CD4-positive, alpha-beta T cell treated with Interleukin-15 for 1 hour (primary cell): ENCODE results near the gene ZNF775.

Experiments
- DNase-seq: peaks from one replicate; pipeline ENCODE4 v3.0.0-alpha.2; 2020

ZNF775 gene

DNA sequence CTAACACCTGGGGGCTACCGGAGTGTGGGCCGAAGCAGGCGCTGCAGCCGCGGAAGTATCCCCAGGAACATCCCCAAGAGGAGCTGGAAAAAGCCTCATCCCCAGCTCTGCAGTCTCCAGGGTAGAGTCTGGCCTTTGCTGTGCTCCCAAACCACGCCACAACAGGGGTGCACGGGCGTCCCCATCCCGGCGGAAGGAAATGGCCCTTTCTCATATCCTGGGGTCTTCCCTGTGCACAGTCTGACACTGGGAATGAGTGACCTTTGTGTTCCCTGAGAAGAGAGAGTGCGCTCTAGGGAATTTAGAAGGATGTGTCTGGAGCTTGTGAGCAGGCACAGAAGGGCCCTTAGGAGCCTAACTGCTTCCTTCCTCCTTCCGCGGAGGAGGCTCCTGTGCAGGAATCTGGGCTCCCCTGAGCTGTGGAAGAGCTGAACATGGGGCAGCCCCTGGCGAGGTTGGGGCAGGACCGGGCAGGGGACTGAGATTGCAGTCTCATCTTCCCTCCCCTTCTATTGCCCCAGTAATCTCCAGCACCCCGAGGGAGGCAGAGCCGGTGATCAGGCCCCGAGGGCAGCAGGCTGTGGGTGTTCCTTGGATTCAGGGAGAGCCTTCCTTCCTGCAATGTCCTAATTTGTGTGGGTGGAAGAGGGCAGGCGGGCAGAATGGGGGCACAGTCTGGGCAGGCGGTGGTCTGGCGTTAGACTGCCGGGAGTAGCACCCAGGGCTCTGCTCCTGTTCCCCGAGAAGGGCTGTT is 9.2 kb upstream of the ZNF775 start:
- no peak for DNase-seq

DNA sequence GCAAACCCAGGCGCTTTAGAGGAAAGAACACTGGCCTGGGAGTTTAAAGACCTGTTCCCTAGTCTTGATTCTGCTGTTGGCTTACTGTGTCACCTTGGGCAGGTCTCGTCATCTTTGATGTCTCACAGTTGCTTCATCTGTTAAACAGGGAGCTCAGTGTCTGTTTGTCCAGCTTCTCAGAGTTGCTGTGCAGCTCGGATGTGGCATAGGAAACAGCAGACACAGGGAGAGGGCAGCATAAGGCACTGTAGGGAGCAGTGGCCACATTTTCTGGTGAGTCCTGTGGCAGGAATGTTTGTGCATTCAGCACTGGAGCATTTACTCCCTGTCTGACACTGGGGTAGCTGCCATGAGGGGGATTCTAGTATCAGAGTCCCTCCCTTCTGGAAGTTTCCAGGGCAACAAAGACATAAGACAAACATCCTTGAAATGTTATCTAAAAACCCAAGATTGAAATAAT is 8.5 kb upstream of the ZNF775 start:
- DNase-seq, result no peak

DNA sequence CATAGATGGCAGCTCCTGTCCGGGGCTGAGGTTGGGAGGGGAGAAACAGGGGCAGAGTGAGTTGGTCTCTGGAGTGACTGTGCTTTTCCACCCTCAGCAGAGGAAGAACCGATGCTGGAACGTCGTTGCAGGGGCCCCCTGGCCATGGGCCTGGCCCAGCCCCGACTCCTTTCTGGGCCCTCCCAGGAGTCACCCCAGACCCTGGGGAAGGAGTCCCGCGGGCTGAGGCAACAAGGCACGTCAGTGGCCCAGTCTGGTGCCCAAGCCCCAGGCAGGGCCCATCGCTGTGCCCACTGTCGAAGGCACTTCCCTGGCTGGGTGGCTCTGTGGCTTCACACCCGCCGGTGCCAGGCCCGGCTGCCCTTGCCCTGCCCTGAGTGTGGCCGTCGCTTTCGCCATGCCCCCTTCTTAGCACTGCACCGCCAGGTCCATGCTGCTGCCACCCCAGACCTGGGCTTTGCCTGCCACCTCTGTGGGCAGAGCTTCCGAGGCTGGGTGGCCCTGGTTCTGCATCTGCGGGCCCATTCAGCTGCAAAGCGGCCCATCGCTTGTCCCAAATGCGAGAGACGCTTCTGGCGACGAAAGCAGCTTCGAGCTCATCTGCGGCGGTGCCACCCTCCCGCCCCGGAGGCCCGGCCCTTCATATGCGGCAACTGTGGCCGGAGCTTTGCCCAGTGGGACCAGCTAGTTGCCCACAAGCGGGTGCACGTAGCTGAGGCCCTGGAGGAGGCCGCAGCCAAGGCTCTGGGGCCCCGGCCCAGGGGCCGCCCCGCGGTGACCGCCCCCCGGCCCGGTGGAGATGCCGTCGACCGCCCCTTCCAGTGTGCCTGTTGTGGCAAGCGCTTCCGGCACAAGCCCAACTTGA is 7.8 kb upstream of the ZNF775 start:
- DNase-seq, result no peak

DNA sequence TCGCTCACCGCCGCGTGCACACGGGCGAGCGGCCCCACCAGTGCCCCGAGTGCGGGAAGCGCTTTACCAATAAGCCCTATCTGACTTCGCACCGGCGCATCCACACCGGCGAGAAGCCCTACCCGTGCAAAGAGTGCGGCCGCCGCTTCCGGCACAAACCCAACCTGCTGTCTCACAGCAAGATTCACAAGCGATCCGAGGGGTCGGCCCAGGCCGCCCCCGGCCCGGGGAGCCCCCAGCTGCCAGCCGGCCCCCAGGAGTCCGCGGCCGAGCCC is 7.2 kb upstream of the ZNF775 start:
- DNase-seq, result no peak

DNA sequence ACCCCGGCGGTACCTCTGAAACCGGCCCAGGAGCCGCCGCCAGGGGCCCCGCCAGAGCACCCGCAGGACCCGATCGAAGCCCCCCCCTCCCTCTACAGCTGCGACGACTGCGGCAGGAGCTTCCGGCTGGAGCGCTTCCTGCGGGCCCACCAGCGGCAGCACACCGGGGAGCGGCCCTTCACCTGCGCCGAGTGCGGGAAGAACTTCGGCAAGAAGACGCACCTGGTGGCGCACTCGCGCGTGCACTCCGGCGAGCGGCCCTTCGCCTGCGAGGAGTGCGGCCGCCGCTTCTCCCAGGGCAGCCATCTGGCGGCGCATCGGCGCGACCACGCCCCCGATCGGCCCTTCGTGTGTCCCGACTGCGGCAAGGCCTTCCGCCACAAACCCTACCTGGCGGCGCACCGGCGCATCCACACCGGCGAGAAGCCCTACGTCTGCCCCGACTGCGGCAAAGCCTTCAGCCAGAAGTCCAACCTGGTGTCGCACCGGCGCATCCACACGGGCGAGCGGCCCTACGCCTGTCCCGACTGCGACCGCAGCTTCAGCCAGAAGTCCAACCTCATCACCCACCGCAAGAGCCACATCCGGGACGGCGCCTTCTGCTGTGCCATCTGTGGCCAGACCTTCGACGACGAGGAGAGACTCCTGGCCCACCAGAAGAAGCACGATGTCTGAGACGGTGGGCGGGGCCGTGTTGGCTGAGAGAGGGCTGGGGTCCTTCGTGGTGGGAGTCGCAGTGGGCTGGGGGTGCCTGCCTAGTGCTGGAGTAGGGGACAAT is 6.7 kb upstream of the ZNF775 start:
- DNase-seq, result no peak

DNA sequence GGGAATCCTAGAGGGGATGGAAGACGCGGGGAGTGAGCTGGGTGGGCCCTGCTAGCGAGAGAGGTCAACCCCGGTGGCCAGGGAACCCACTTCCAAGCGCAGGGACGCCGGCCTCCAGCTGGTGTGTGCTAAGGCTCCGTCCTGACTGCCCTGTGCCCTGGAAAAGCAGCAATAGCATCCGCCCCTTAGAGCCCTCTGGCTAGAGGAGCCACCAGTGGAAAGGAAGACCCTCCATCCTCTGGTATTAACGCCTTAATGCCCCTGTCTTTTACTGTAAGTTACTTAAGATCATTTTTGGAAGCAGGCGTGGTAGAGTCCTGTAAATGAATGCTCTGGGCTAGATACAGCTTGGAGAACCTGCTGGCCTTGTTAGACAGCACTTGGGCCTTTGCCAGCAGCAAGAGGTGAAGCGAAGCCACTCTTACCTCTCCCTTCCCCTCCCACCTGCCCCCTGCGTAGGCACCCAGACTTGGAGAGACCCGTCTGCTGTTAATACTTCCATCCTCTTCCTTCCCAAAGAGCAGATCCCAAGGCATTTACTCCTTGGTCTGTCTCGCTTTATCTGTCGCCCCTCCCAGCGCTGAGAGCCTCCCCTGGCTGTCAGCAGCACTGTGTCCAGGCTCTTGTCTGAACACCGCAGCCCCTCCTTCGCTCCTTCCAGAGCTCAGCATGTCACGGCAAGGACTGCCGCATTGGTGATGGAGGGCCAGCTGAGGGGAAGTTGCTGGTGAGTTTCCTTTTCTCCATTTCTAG is 5.9 kb upstream of the ZNF775 start:
- no peak for DNase-seq

DNA sequence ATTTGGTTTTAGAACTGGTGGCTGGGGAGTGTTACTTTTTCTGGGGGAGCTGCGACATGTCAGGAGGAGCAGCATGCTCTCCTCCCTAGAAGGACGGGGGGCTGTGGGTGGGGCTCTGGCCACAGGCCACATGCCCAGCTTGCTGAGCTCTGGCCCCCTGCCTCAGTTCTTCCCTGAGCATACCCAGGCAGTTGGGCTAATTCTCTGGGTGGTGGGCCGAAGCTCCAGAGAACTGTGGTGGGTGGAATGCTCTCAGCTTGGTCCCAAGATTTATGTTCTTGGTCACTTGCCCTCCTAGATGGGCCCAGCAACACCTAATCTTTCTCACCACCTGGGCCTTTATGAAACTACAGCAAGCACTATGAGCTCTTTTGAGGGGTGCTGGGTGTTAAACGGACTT is 5.1 kb upstream of the ZNF775 start:
- DNase-seq, result no peak

DNA sequence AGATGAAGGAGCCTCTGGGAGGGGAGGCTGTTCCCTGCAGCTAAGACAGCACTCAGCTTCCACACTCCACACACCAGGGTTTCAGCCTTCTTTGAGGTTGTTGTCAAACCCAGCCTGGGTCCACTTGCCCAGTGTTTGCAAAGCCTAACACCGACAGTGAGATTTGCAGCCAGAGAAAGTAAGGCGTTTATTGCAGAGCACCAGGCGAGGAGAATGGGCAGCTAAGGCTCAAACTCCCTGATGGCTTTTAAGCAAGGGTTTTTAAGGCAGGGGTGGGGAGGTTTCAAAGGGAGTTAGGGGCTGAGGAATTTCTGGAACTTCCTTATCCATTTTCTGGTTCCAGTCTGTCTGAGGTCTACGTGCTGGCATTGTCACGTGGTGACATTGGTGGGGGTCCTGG is 4.7 kb upstream of the ZNF775 start:
- DNase-seq, result no peak

DNA sequence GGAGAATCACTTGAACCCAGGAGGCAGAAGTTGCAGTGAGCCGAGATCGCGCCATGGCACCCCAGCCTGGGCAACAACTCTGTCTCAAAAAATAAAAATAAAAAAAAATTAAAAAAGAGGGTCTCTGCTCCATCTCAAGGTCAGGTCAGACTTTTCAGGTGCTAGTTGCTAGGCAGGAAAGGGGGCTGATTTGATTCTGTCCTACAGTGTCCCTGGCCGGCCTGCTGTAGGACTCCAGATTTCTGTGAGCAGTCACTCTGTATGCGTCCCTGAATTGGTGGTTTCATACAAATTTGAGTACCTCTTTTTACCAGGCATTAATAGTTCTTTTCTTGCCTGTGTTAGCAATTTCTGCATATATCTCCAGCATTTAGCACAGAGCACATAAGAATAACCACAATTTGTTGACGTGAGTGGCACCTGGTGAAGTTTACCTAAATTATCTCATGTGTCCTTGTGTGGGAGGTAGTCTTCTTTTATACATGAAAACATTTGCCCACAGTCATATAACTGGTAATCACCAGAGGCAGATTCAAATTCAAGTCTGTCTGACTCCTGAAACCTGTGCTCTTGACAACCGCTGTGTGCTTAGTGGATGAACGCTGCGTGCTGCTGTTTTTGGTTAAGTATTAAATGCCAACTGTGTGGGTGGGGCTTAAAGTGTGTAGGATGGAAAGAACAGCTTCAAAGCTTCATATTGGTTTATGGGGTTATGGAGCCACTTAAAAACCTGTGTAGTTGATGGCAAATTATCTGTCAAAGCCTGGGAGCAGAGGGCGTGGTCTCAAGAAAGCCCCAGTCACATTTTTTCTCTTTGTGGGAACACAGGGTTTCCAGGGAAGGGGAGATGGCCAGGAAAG is 3.2 kb upstream of the ZNF775 start:
- no peak for DNase-seq

DNA sequence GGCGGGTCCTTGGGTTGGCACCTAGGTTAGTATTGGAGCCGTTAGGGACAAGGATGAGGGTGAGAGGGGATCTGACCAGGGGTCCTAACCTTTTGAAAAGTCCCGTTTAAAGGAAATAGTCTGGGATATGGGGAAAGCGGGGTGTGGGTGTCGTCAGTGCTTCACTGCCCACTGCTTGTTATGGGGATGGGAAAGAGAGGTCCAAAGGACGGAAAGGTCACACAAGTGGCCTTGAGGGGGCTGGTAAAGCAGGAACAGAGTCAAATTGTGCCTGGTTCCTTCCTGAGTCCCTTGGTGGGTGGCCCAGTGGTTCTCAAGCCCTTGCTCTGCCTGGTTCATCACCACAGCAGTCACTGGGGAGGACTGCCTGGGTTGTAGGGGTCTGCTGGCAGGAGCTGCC is 2.6 kb upstream of the ZNF775 start:
- no peak for DNase-seq

DNA sequence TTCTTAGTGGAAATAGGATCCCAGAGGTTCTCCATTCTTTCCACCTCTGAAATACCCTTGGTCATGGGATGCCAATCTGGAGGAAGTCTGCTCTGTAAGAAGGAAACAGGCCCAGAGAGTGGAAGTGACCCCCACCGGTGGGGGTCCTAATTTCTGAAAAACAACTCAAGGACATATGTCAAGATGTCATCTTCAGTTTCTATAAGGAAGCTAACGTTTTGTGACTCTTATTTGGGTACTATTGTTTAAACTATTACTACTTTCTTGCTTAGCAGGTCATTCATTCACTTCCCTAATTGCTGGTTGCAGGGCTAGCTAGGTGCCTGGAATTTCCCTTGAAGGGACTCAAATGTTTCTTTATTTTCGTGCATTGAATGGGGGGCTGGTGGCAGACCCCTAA is 1.9 kb upstream of the ZNF775 start:
- no peak for DNase-seq

DNA sequence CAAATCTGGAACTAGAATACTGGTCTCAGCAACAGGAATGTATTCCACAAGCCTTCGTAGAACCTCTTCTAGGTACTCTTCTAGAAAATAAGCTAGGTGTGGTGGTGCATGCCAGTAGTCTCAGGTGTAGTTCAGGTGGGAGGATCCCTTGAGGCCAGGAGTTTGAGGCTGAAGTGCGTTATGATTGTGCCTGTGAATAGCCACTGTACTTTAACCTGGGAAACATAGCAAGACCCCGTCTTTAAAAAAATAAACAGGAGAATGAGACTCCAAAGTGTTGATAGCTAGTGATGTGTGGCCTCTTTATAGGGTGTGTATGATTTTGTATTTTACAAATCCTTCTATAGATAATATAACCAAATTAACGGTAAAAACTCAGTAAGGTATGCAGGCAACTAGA is 1.5 kb upstream of the ZNF775 start:
- DNase-seq, result no peak

DNA sequence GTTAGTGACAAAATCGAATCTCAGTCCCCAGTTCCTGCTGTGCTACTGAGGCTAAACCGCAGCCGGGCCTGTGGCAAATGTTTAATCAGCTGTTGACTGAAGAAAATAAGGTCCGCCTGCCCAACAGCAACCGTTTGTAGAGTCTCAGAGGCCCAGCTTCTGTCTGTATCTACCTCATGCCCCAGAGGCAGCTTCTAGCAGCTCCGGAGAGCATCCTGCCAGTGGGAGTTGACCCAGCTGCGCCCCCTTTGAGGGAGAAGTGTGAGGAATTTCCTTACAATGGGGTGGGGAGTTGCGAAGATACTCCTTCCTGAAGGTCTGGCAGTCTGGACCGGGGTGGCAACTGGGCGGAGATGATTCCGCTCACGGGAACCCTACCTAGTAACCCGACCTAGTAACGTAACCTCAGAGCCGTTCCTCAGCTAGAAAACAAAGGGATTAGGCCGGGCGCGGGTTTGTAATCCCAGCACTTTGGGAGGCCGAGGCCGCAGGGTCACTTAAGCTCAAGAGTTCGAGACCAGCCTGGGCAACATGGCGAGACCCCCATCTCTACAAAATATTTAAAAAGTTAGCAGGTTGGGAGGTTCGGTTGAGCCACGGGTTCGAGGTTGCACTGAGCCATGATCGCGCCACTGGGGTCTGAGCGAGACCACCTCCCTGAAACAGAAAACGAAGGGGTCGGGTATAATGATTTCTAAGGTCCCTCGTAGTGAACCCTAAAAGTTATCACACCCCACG is 846 bp upstream of the ZNF775 start:
- DNase-seq, result peak; percentile 48

DNA sequence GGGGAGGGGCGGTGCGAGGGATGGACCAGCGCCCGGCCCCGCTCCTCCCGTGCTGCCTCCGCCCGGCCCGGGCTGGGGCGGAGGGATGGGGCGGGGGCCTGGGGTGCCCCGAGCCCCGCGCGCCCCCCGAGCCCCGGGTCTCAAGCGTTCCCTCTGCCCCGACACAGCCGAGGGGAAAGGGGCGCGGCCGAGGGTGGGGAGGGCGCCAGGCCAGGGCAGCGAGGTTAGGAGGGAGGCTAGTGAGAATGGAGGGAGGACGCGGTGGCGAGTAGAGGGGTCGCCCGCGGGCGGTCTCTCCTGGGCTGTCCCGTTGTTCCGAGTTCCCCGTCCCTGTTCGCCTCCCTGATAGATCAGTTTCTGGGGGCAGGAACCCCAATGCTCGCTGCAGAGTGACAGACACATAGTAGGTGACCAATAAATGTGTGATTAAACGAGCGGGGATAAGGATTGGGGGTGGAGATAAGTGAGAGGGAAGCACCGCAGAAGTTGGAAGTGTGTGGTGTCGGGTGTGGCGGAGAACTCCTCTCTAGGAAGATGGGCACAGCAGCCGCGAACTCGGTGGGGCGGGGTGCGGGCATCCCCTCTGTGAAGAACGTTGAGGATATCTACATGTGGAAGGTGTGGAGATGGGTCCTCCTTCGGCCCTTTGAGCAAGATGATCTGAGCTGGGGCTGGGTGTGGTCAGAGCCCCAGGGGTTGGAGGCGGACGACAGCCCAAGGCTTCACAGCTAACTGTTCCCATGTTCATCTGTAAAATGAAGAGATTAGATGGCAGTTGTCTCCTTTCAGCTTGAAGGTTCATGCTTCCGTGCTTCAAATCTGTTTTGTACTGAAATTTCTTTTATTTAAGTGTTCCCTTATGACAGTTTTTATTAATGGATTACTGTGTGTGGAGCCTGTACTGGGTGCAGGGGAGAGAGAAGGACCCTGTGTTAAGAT is 580 bp downstream of the ZNF775 start:
- no peak for DNase-seq

DNA sequence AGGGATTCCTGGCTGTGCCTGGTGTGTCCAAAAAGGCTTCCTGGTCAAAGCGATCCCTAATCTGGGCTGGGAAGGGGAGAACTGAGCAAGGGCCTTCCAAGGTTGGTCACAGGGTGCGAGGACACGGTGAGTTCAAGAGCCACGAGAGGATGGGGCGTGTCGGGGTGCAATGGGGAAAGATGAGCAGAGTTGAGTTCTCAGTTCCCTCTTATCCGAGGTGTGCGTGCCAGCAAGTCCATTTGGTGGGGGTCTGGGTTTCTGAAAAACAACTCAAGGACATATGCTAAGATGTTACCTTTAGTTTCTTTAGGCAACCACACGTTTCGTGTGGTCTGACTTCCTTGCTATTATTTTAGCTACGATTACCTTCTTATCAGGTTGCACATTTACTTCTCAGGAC is 1.3 kb downstream of the ZNF775 start:
- DNase-seq, result no peak

DNA sequence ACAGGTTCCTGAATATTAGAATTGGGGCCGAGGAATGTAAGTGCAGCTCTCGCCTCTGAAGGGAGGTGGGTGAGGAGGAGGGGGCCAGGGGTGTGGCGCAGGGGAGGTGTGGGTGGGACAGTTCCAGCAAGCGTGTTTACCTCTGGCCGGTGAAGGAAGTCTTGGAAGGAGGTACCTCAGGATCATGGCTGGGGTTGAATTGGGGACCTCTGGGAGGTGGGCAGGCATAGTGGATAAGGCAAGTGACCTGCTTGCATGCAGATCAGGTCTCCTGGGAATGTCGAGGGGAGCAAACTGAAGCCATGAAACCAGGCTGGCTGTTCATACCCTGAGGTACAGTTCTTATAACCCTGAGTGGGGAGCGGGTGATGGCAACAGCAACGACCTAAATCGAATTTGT is 2.0 kb downstream of the ZNF775 start:
- no peak for DNase-seq

DNA sequence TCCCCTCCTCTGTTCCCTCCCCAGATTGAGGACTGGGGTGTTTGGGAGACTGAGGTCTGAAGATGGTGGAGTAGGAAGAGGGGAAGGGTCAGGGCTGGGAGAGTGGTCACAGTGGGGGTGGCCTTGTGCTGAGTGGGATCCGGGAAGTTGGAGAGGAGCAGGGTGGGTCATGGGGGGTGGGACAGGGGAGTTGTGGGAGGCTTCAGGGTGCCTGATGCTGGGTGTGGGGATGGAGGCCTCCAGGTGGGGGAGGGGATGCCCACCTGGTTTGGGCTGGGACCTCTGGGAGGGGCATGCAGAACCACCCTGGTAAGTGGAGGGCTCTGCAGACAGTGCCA is 2.6 kb downstream of the ZNF775 start:
- no peak for DNase-seq

DNA sequence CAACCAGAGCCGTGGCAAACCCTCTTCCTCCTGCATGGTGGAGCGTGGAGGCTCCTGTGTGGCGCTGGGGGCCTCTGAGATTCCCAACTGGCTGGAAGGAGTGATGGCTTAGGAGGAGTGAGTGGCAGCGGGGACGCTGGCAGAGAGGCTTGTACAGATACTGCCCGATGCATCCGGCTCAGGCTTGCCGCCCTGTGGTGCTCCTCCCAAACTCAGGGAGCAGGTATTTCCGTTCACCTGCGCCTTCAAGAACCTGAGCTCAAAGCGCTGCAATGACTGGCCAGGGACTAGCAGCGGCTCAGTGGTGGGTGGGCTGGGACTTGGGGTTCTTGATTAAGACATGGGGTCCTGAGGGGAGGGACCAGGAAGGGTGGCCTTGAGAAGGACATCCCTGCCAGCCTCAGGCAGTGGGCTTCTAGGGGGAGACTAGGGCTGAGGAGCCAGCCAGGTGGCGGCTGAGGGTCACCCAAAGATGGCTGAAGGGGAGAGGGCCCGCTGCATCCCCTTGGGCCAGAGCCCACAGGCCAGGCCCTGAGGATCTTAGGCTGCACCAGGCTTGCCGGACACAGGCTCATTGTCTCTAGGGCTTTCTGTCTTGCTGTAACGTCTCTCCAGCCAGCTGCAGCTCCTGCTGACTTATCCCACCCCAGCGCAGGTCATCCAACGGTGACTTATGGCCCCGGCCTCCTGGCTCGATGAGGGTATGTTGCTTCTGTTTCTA is 3.2 kb downstream of the ZNF775 start:
- no peak for DNase-seq

DNA sequence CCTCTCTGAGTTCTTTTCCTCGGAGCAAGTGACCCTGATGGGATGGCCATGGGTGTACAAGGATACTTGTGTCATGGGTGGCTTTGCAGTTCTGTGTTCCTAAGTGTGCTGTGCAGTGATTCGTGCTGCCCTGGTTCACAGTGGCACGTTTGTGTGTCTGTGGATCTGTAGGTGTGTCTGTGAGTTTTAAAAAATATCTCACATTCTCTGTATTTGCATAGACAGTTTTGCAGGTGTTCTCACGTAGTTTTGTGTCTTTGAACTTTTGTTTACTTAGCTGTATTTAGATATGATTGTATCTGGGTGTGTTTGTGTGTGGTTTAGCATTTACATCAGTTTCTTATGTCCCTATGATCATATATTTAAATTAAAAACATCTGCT is 3.7 kb downstream of the ZNF775 start:
- DNase-seq, result no peak
